Measurements from ENCODE around the gene RNPS1.

GRCh38 chr16:2205104-2205966, 62.6 kb downstream of the RNPS1 start, which contains the start of gene MLST8:
- TF ChIP-seq ZNF232 (CRISPR knock-in tag; IDR thresholded peaks at IDR 0.05) (no peak), CREM (IDR thresholded peaks at IDR 0.05; ENCODE audit: low read depth) (peak; percentile 75), EZH2 (IDR thresholded peaks at IDR 0.05; ENCODE audit: borderline replicate concordance, low read depth, low read length) (no peak), CTCF (IDR thresholded peaks at IDR 0.05 in 2 of 3, conservative IDR thresholded peaks at IDR 0.05 in 1 of 3; ENCODE audit: insufficient read depth in 2 of 3, low read depth in 1 of 3, low read length in 3 of 3) (0 out of 6 replicates have a peak, but pooled peaks of 1 of the 3 experiments have one; percentile 15), ZNF253 (CRISPR knock-in tag; conservative IDR thresholded peaks at IDR 0.05) (no peak), MNT (conservative IDR thresholded peaks at IDR 0.05) (peak; percentile 76 to 85)

Measured in K562 (cell line).